A549 (cell line): ENCODE results near the gene CSTB. TPM values are rescaled to one million over a fixed set of nuclear protein-coding genes. Genes with fewer than 3 reads are reported as not detected.

Experiments used
- ATAC-seq, 2 experiments: fragments of 200-7000 bp in 1 of 2; fragments of >200 bp in 1 of 2; cut with Nextera tagmentation in 1 of 2; cut with Tn5 transposase in 1 of 2; 3 replicates each; pipeline versions ENCODE4 v1.8.0 to v1.9.1; 2018 to 2020; ENCODE audit warnings: mild to moderate bottlenecking in 1 of 2, moderate library complexity in 1 of 2
- CTCF ChIA-PET: fragments of 300-600 bp; sonication (Branson Sonifier 250); formaldehyde crosslinking; extraction: SDS; loops from one replicate; lab custom pipeline; 2021; ENCODE audit warnings: antibody characterized with exemption, inconsistent platforms; lab: Yijun Ruan, JAX
- POLR2A ChIA-PET: fragments of 350-600 bp; formaldehyde crosslinking; extraction: SDS; loops from one replicate; lab custom pipeline; 2021; ENCODE audit warnings: antibody characterized with exemption, inconsistent platforms; lab: Yijun Ruan, JAX
- DNase-seq, 2 experiments: peaks; one replicate each; pipeline versions ENCODE4 v3.0.0 to v3.0.0-alpha.2; 2011 to 2016; ENCODE audit warnings: low read depth in 1 of 2, low spot score in 1 of 2
- FAIRE-seq: peaks from 2 replicates; lab custom pipeline; 2011; peaks lifted over from hg19 to GRCh38; lab: Jason Lieb, UNC
- H3K27ac ChIP-seq, 2 experiments: fragments of >200 bp; sonication (Bioruptor Twin); formaldehyde crosslinking; 3 replicates each; pipeline ENCODE4 v1.5.1; 2016 to 2017
- H3K4me1 ChIP-seq: fragments of >200 bp; sonication (Bioruptor Twin); formaldehyde crosslinking; 3 replicates; pipeline ENCODE4 v1.6.1; 2016
- H3K4me2 ChIP-seq: fragments of >200 bp; sonication (Bioruptor Twin); formaldehyde crosslinking; 3 replicates; pipeline ENCODE4 v1.6.1; 2016
- H3K4me3 ChIP-seq: fragments of >200 bp; sonication (Bioruptor Twin); formaldehyde crosslinking; 3 replicates; pipeline ENCODE4 v1.5.1; 2016
- H3K9me3 ChIP-seq: fragments of >200 bp; sonication (Bioruptor Twin); formaldehyde crosslinking; 3 replicates; pipeline ENCODE4 v1.6.1; 2016
- CBX2 ChIP-seq: fragments of 200-600 bp; sonication (generic); IDR thresholded peaks from 2 replicates; pipeline ENCODE4 v1.6.1; 2016; ENCODE audit warnings: low read depth, mild to moderate bottlenecking, borderline replicate concordance
- CBX8 ChIP-seq: fragments of 200-600 bp; sonication (generic); IDR thresholded peaks from 2 replicates; pipeline ENCODE4 v1.6.1; 2016
- CHD2 ChIP-seq: fragments of 150-350 bp; IDR thresholded peaks from 2 replicates; pipeline ENCODE4 v1.6.1; 2014; ENCODE audit warnings: low read length; ENCODE audit not compliant: partially characterized antibody
- EHF ChIP-seq: fragments of 250-450 bp; sonication (Bioruptor Pico); IDR thresholded peaks from 2 replicates; pipeline ENCODE4 v1.5.0; 2020; ENCODE audit warnings: mild to moderate bottlenecking
- EHMT2 ChIP-seq: fragments of 200-600 bp; sonication (generic); IDR thresholded peaks from 2 replicates; pipeline ENCODE4 v1.6.1; 2016; ENCODE audit warnings: antibody characterized with exemption, low read depth, mild to moderate bottlenecking, moderate library complexity
- FOSB ChIP-seq: fragments of 250-450 bp; sonication (Bioruptor Pico); IDR thresholded peaks from 2 replicates; pipeline ENCODE4 v1.5.0; 2020; ENCODE audit warnings: mild to moderate bottlenecking, moderate library complexity
- GATA3 ChIP-seq: IDR thresholded peaks from 2 replicates; pipeline ENCODE4 v1.6.1; 2012; ENCODE audit warnings: borderline replicate concordance
- HEYL ChIP-seq: fragments of 250-450 bp; sonication (Bioruptor Pico); IDR thresholded peaks from 2 replicates; pipeline ENCODE4 v1.8.0; 2021; ENCODE audit warnings: mild to moderate bottlenecking, moderate library complexity
- HMGXB4 ChIP-seq: fragments of 250-450 bp; sonication (Bioruptor Pico); IDR thresholded peaks from 2 replicates; pipeline ENCODE4 v1.5.0; 2021; ENCODE audit warnings: mild to moderate bottlenecking, moderate library complexity, borderline replicate concordance
- HOXB13 ChIP-seq: fragments of 250-450 bp; sonication (Bioruptor Pico); IDR thresholded peaks from 2 replicates; pipeline ENCODE4 v1.5.0; 2020; ENCODE audit warnings: low read depth, mild to moderate bottlenecking, moderate library complexity
- JUN ChIP-seq, 2 experiments: fragments of >200 bp; sonication (Bioruptor Twin); formaldehyde crosslinking; IDR thresholded peaks; 2 replicates in 1 of 2; 3 replicates in 1 of 2; pipeline ENCODE4 v1.6.1; 2016 to 2017
- JUNB ChIP-seq: fragments of >200 bp; sonication (Bioruptor Twin); formaldehyde crosslinking; IDR thresholded peaks from 2 replicates; pipeline ENCODE4 v1.6.1; 2016
- MAFK ChIP-seq: fragments of 450-650 bp; IDR thresholded peaks from 2 replicates; pipeline ENCODE4 v1.6.1; 2014; ENCODE audit not compliant: partially characterized antibody
- MAZ ChIP-seq: fragments of 150-350 bp; IDR thresholded peaks from 2 replicates; pipeline ENCODE4 v1.6.1; 2014; ENCODE audit warnings: antibody characterized with exemption, low read depth, low read length, borderline replicate concordance
- NFE2L2 ChIP-seq: fragments of 150-350 bp; conservative IDR thresholded peaks from 2 replicates; pipeline ENCODE4 v1.6.1; 2014; ENCODE audit warnings: low read length
- POLR2A ChIP-seq: IDR thresholded peaks from 2 replicates; pipeline ENCODE4 v1.6.1; 2012; ENCODE audit warnings: mild to moderate bottlenecking, low read length
- POLR2AphosphoS2 ChIP-seq: conservative IDR thresholded peaks from 2 replicates; pipeline ENCODE4 v1.6.1; 2012; ENCODE audit warnings: low read length, improper control_type of control experiment, inconsistent platforms
- TFCP2L1 ChIP-seq: fragments of 250-450 bp; sonication (Bioruptor Pico); IDR thresholded peaks from 2 replicates; pipeline ENCODE4 v1.5.0; 2021; ENCODE audit warnings: mild to moderate bottlenecking
- TP53 ChIP-seq: fragments of 250-450 bp; sonication (Bioruptor Pico); IDR thresholded peaks from 2 replicates; pipeline ENCODE4 v1.5.0; 2021; ENCODE audit warnings: mild to moderate bottlenecking, moderate library complexity
- ZC3H11A ChIP-seq: fragments of 450-650 bp; IDR thresholded peaks from 2 replicates; pipeline ENCODE4 v1.6.1; 2014; ENCODE audit warnings: antibody characterized with exemption, mild to moderate bottlenecking
- ZFP36 ChIP-seq: fragments of 450-650 bp; IDR thresholded peaks from 2 replicates; pipeline ENCODE4 v1.6.1; 2014; ENCODE audit warnings: borderline replicate concordance; ENCODE audit not compliant: partially characterized antibody
- WGBS: methylation state at CpG from one replicate; pipeline ENCODE4 v1.1.6; 2017; ENCODE audit errors: missing lambda C conversion rate; 5-methylcytosine and 5-hydroxymethylcytosine counted together
- polyA plus RNA-seq, 4 experiments: library from polyadenylated mRNA; depleted of rRNA in 3 of 4; stranded (reverse); fragments of >200 nt; fragmentation: RNase III in 1 of 4; extraction: RNeasy Plus Mini Kit Qiagen cat#74134 plus additional on column Dnase treatment in 1 of 4; gene quantifications; 2 replicates in 3 of 4; 3 replicates in 1 of 4; pipeline ENCODE4 v1.2.3, GENCODE V29; 2011 to 2017
- TF ChIP-seq, protein P1 (sequence below): IDR thresholded peaks from 2 replicates; pipeline ENCODE4 v1.6.1; 2012
- TF ChIP-seq, protein P2 (sequence below): IDR thresholded peaks from 2 replicates; pipeline ENCODE4 v1.6.1; 2012
- TF ChIP-seq, protein P3 (sequence below): fragments of 150-350 bp; IDR thresholded peaks from 2 replicates; pipeline ENCODE4 v1.6.1; 2014; ENCODE audit warnings: low read depth, mild to moderate bottlenecking, low read length

CSTB gene
- polyA plus RNA-seq, 2 of the 4 experiments (the other 2 are of a cell fraction): 42.9 to 101 TPM

DNA sequence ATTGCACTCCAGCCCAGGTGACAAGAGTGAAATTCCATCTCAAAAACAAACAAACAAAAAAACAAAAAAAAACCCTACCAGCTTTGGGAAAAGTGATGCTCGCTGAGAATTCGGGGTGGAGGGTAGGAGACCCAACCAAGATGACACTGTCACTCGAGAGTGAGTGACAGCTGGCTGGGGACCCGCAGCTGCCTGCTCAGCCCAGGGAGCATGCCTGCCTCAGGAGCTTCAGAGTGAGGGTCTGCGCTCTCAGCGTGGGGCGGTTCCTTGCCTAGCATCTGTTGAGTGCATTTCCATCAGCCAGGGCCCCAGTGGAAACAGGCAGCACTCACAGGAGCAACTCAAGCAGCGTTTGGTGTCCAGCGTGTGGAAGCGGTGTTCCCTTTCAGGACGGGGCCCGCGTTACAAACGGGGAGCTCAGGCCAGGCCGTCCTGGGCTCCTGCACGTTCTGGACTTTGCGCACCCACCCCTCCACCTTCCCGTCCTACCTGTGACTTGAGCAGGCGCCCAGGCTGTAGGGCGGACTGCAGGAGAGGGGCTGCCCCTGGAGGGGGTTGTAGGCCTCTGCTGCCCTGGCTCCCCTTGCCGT is 5.9 kb downstream of the CSTB start:
- FAIRE-seq: no peak
- no peak overlapping the region for H3K4me2 ChIP-seq
- ChIA-PET POLR2A (no interaction called here), CTCF (interaction anchor here (0.9 kb wide), 1 partner anchor 205 kb away, joined by 3 read pairs; no protein-coding TSS in a partner anchor)
- peaks cover 43% of the 10 kb centered on the region for H3K4me1 ChIP-seq
- peak overlapping the region in 1 of 2 experiments; percentile 97; a peak in 1 of 6 replicates for H3K27ac ChIP-seq
- no peaks in the 10 kb centered on the region for H3K9me3 ChIP-seq
- no peak for ATAC-seq
- no peak overlapping the region for H3K4me3 ChIP-seq
- DNase-seq: no peak
- TF ChIP-seq POLR2A (0 out of 2 replicates have a peak, but pooled peaks have one; percentile 7), CHD2 (no peak)
- WGBS: 92% methylated on average over 21 of the region's 21 CpGs

DNA sequence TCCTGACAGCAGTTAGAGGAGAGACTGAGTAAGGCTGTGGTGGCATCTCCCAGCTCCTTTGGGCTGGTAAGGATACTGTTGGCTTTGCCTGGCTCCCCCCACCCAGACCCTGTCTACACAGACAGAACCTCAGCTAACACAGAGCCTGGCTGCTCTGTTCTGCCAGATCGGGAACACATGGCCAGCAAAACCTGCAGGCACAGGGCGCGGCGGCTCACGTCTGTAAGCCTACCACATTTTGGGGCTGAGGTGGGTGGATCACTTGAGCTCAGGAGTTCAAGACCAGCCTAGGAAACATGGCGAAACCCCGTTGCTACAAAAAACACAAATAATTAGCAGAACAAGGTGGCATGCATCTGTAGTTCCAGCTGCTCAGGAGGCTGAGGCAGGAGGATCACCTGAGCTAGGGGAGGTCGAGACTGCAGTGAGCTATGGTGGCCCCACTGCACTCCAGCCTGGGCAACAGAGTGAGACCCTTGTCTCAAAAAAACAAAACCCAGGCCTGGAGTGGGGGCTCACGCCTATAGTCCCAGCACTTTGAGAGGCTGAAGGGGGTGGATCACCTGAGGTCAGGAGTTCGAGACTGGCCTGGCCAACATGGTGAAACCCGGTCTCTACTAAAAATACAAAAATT is 6.7 kb downstream of the CSTB start:
- peak overlapping the region; percentile 94 to 97 for H3K27ac ChIP-seq
- POLR2A ChIA-PET: no interaction called here
- WGBS: 93% methylated on average over 11 of the region's 11 CpGs
- TF ChIP-seq, protein P1, sequence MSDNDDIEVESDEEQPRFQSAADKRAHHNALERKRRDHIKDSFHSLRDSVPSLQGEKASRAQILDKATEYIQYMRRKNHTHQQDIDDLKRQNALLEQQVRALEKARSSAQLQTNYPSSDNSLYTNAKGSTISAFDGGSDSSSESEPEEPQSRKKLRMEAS: no peak
- TF ChIP-seq JUN (IDR thresholded peaks at IDR 0.05): no peak
- TF ChIP-seq, protein P2, sequence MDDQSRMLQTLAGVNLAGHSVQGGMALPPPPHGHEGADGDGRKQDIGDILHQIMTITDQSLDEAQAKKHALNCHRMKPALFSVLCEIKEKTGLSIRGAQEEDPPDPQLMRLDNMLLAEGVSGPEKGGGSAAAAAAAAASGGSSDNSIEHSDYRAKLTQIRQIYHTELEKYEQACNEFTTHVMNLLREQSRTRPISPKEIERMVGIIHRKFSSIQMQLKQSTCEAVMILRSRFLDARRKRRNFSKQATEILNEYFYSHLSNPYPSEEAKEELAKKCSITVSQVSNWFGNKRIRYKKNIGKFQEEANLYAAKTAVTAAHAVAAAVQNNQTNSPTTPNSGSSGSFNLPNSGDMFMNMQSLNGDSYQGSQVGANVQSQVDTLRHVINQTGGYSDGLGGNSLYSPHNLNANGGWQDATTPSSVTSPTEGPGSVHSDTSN: peak; percentile 33; the same call in 1 of the 2 replicates
- no peak for TF ChIP-seq EHMT2
- no peak for TF ChIP-seq FOSB (CRISPR knock-in tag)
- 0 out of 2 replicates have a peak, but pooled peaks have one; percentile 12 for TF ChIP-seq GATA3
- TF ChIP-seq ZFP36: no peak
- 0 out of 2 replicates have a peak, but pooled peaks have one; percentile 23 for TF ChIP-seq POLR2AphosphoS2
- no peak for TF ChIP-seq TP53 (CRISPR knock-in tag)
- TF ChIP-seq, all 56 proteins: peak for 3
- Histone ChIP-seq H3K9me3 (no peaks in the 10 kb centered on the region), H3K4me3 (no peak overlapping the region), H3K4me2 (no peak overlapping the region), H3K4me1 (peaks cover 44% of the 10 kb centered on the region)
- FAIRE-seq (no peak), ATAC-seq (no peak), DNase-seq (no peak)
- CTCF ChIA-PET: interaction anchor here (0.9 to 1.2 kb wide), 2 partner anchors 20 to 206 kb away, joined by 3 to 6 read pairs; partner anchors contain the start of gene RRP1

GRCh38 chr21:43768868-43769167 is 7.3 kb downstream of the CSTB start:
- DNase-seq (no peak), ATAC-seq (peak; percentile 3 to 6; a peak in 3 of 6 replicates)
- WGBS: 84% methylated on average over 8 of the region's 8 CpGs
- Histone ChIP-seq H3K9me3 (no peaks in the 10 kb centered on the region), H3K4me3 (no peak overlapping the region)
- no peak for TF ChIP-seq CBX8
- peak; percentile 48; the same call in 1 of the 2 replicates for TF ChIP-seq FOSB (CRISPR knock-in tag)
- TF ChIP-seq, all 56 proteins: peak for 1
- ChIA-PET POLR2A (no interaction called here), CTCF (interaction anchor here (1.2 kb wide), 1 partner anchor 20 kb away, joined by 6 read pairs; the partner anchor contains the start of gene RRP1)
- peaks cover 48% of the 10 kb centered on the region for H3K4me1 ChIP-seq
- peak overlapping the region; percentile 94 to 97 for H3K27ac ChIP-seq
- no peak for FAIRE-seq
- H3K4me2 ChIP-seq: peak overlapping the region; percentile 62; the same call in 2 of the 3 replicates

DNA sequence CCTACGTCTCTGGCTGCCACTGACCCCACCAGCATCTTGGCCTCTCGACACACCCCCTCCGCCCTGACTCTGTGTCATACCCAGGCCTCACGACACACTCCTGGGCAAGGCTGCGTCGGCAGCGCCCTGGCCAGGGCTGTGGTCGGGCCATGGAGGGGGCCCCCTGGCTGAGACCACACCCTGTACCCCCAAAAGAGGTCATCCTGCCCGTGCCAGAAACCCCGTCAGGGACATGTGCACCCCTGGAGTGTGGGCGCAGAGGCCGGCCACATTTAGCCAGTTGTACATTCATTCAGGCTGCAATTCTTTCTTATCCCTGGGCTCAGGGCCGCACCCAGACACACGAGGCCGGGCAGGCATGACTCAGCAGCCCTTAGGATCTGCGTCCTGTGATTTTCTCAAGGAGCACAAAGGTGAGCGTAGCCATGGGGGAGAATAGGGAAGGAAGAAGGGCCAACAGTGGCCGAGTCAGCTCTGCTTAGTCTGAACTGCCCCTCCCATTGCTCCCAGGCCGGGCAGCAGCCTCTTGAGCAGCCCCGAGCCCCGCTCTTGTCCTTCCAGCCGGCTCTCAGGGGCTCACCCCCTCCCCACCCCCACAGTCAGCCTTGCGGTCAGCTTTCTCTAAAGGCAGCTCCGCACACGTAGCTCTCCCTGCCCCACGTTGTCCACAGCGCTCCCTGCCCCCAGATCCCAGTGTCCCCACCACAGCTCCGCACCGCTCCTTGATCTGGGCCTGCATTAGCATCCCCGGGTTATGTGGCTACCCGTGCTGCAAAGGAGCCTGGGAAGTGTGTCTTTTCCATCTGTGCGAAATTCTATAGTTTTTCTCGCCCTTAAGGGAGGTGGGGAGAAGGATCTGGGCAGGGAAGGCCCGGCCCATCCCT is 7.9 kb downstream of the CSTB start:
- ATAC-seq: peak; percentile 57 to 65
- no peaks in the 10 kb centered on the region for H3K9me3 ChIP-seq
- 40% methylated on average over 22 of the region's 34 CpGs for WGBS
- peak overlapping the region; percentile 94 to 97 for H3K27ac ChIP-seq
- peaks cover 54% of the 10 kb centered on the region for H3K4me1 ChIP-seq
- peak overlapping the region; percentile 62 for H3K4me2 ChIP-seq
- ChIA-PET POLR2A (interaction anchor here (1.3 kb wide), 1 partner anchor 39 kb away, joined by 3 read pairs; no protein-coding TSS in a partner anchor), CTCF (interaction anchor here (1.2 kb wide), 1 partner anchor 21 kb away, joined by 6 read pairs; the partner anchor contains the start of gene RRP1)
- DNase-seq: peak; percentile 38 to 89
- H3K4me3 ChIP-seq: no peak overlapping the region
- FAIRE-seq: no peak
- TF ChIP-seq HEYL (CRISPR knock-in tag) (no peak), EHF (CRISPR knock-in tag) (0 out of 2 replicates have a peak, but pooled peaks have one; percentile 39), MAZ (no peak), JUNB (no peak), ZC3H11A (no peak), MAFK (peak; percentile 94), CBX2 (no peak), HMGXB4 (no peak), HOXB13 (peak; percentile 16), JUN (IDR thresholded peaks at IDR 0.05) (peak in 1 of 2 experiments; percentile 29; a peak in 2 of 5 replicates), NFE2L2 (peak; percentile 74), TFCP2L1 (CRISPR knock-in tag) (peak; percentile 17)
- TF ChIP-seq, protein P3, sequence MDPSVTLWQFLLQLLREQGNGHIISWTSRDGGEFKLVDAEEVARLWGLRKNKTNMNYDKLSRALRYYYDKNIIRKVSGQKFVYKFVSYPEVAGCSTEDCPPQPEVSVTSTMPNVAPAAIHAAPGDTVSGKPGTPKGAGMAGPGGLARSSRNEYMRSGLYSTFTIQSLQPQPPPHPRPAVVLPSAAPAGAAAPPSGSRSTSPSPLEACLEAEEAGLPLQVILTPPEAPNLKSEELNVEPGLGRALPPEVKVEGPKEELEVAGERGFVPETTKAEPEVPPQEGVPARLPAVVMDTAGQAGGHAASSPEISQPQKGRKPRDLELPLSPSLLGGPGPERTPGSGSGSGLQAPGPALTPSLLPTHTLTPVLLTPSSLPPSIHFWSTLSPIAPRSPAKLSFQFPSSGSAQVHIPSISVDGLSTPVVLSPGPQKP: no peak
